Bronchial epithelial cell (primary cell): ENCODE results near the gene ZNF789. TPM values are rescaled to one million over a fixed set of nuclear protein-coding genes. Genes with fewer than 3 reads are reported as not detected.
A peak's percentile ranks its signal among the peaks of the same experiment; 100 is the strongest.

Experiments
- DNase-seq: peaks from one replicate; pipeline ENCODE4 v3.0.0-alpha.2; 2010; ENCODE audit warnings: low read depth
- FAIRE-seq: peaks from 2 replicates; lab custom pipeline; 2011; peaks lifted over from hg19 to GRCh38; lab: Jason Lieb, UNC
- H3K27me3 ChIP-seq: 2 replicates; pipeline ENCODE4 v1.5.1; 2011; ENCODE audit warnings: low read length; ENCODE audit not compliant: control insufficient read depth, insufficient read depth
- H3K36me3 ChIP-seq: 2 replicates; pipeline ENCODE4 v1.5.1; 2011; ENCODE audit warnings: low read length; ENCODE audit not compliant: control insufficient read depth, insufficient read depth
- H3K4me3 ChIP-seq: 2 replicates; pipeline ENCODE4 v1.5.1; 2011; ENCODE audit warnings: mild to moderate bottlenecking, low read depth, low read length, control low read depth
- total RNA-seq: library from RNA; depleted of rRNA; stranded (reverse); fragments of >200 nt; gene quantifications from 2 replicates; pipeline ENCODE4 v1.2.1, GENCODE V29; 2014
- TF ChIP-seq, protein P1 (sequence below): IDR thresholded peaks from 2 replicates; pipeline ENCODE4 v1.5.1; 2011; ENCODE audit warnings: mild to moderate bottlenecking, moderate library complexity, low read length, control low read depth, inconsistent platforms; ENCODE audit not compliant: insufficient read depth, severe bottlenecking

The ZNF789 gene
- total RNA-seq, 1 donor from 2014 or later: 2.9 TPM

DNA sequence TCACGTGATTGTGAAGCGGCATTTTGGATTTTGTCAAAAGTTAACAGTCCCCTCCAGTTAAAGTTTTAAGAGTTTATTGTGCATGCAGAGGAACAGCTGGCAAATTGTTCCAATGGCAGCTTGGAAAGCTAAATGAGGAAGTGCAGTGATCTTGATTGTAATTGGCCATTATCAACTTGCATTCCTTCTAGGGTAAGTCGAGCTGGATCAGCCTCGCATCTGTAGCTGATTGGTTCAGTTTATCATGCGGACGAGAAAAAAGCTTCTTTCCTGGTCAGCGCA lies 566 bp downstream of the ZNF789 start:
- peak overlapping the region; percentile 75 for H3K4me3 ChIP-seq
- DNase-seq (peak; percentile 75), FAIRE-seq (no peak)
- H3K36me3 ChIP-seq: no peaks in the 10 kb centered on the region
- H3K27me3 ChIP-seq: no peaks in the 10 kb centered on the region
- TF ChIP-seq, protein P1, sequence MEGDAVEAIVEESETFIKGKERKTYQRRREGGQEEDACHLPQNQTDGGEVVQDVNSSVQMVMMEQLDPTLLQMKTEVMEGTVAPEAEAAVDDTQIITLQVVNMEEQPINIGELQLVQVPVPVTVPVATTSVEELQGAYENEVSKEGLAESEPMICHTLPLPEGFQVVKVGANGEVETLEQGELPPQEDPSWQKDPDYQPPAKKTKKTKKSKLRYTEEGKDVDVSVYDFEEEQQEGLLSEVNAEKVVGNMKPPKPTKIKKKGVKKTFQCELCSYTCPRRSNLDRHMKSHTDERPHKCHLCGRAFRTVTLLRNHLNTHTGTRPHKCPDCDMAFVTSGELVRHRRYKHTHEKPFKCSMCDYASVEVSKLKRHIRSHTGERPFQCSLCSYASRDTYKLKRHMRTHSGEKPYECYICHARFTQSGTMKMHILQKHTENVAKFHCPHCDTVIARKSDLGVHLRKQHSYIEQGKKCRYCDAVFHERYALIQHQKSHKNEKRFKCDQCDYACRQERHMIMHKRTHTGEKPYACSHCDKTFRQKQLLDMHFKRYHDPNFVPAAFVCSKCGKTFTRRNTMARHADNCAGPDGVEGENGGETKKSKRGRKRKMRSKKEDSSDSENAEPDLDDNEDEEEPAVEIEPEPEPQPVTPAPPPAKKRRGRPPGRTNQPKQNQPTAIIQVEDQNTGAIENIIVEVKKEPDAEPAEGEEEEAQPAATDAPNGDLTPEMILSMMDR: no peak

DNA sequence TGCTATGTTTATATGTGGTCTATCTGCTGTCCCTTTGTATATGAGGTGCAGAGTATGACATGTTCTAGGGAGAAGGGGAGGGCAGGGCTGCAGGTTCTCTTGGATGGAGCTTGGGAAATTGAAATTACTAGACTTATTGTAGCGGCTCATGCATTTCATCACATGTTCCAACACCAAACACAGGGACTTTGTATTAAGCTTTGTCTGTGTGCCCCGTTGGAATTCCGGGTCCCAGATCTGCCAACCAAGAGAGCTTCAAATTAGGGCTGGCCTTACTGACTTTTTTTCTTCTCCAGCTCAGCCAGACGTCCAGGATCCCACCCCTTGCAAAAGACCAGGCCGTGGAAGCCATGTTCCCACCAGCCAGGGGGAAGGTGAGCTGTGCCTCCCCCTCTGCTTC lies 3.4 kb downstream of the ZNF789 start:
- Histone ChIP-seq H3K4me3 (no peak overlapping the region), H3K36me3 (peaks cover 3% of the 10 kb centered on the region), H3K27me3 (no peaks in the 10 kb centered on the region)
- no peak for DNase-seq
- TF ChIP-seq, protein P1: no peak
- FAIRE-seq: no peak

DNA sequence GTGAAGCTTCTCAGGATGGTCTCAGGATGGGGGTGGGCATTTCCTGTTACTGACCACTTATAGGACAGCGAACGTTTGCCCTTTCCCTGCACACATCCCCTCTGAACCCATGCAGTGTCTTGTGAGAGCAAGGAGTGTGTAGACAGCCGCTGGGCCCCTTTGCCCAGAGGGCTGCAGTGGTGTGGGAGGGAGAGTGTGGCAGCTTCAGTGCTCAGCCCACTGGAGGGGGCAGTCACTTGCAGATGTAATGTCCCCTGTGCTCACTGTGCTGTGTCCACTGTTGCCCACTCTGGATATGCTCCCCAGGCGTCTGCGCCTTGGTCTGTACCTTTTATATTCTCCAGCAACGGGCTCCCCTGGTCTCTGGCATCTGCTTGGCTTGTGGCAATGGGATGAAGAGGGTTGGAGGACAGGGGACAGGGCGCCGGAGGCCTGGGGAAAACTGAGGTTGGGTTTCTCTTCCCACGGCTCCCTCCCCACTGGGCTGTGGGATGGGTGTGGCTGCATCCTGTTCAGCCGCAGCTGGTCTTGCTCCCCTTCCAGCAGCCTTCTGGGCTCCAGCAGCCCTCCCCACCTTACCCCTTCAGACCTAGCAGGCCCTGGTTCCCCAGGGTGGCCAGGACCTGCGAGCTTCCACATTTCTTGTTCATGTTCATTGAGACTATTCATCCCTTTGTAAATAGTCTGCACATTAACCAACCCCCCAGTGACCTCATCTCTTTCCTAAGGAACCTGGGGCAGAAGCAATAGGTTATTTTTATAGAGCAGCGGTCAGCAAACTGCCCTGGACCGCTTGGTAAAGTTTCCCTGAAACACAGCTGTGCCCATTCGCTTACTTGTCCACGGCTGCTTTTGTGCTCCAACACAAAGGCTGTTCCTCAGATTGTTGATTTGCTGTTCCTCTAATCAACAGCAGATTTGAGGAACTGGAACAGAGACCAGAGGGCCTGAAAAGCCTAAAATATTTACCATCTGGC lies 6.1 kb downstream of the ZNF789 start:
- Histone ChIP-seq H3K27me3 (no peaks in the 10 kb centered on the region), H3K4me3 (no peak overlapping the region), H3K36me3 (peaks cover 3% of the 10 kb centered on the region)
- TF ChIP-seq, protein P1: no peak
- FAIRE-seq: no peak
- DNase-seq: no peak

DNA sequence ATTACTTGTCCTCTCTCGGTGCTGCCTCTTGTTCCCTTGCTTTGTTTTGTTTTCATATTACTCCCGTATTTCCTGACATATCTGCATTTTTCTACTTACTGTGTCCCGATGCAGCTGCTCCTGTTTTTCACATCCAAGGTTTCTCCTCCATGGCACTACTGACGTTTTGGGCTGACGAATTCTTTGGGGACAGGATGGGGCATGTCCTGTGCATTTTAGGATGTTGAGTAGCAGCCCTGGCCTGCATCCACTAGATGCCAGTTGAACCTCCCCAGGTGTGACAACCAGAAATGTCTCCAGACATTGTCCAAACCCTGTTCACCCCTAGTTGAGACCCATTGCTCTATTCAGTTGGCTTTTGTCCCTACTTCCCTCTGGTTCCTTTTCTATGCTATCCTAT lies 12.4 kb downstream of the ZNF789 start:
- DNase-seq: peak; percentile 70
- FAIRE-seq: no peak
- H3K27me3 ChIP-seq: no peaks in the 10 kb centered on the region
- TF ChIP-seq, protein P1: no peak
- no peak overlapping the region for H3K4me3 ChIP-seq
- no peaks in the 10 kb centered on the region for H3K36me3 ChIP-seq

- Histone ChIP-seq H3K36me3 (peaks cover 9% of the 10 kb centered on the region), H3K4me3 (no peak overlapping the region), H3K27me3 (no peaks in the 10 kb centered on the region)
- no peak for DNase-seq
- TF ChIP-seq, protein P1: no peak
- no peak for FAIRE-seq
These were observed 16.5 kb downstream of the ZNF789 start for GRCh38 chr7:99489235-99489634.
